HEK293T (cell line): ENCODE measurements around the gene TRPM2.

Experiments
- CTCF ChIA-PET: fragments of 350-600 bp; formaldehyde crosslinking; extraction: SDS; loops from one replicate; lab custom pipeline; 2021; ENCODE audit warnings: antibody characterized with exemption, inconsistent platforms; lab: Yijun Ruan, JAX
- POLR2A ChIA-PET: fragments of 350-600 bp; formaldehyde crosslinking; extraction: SDS; loops from one replicate; lab custom pipeline; 2020; ENCODE audit warnings: antibody characterized with exemption, inconsistent platforms; lab: Yijun Ruan, JAX
- DNase-seq: peaks from one replicate; pipeline ENCODE4 v3.0.0; 2012; ENCODE audit warnings: mixed read lengths; ENCODE audit errors: extremely low spot score
- ARNT ChIP-seq: fragments of 450-650 bp; IDR thresholded peaks from 2 replicates; pipeline ENCODE4 v1.6.1; 2017; ENCODE audit warnings: mild to moderate bottlenecking
- BHLHE40 ChIP-seq: fragments of 450-650 bp; IDR thresholded peaks from 2 replicates; pipeline ENCODE4 v1.6.1; 2016; ENCODE audit warnings: mild to moderate bottlenecking, moderate library complexity, borderline replicate concordance
- CTBP1 ChIP-seq: fragments of 450-650 bp; IDR thresholded peaks from 2 replicates; pipeline ENCODE4 v1.6.1; 2016; ENCODE audit warnings: borderline replicate concordance
- ELF4 ChIP-seq: fragments of 450-650 bp; IDR thresholded peaks from 2 replicates; pipeline ENCODE4 v1.6.1; 2017; ENCODE audit warnings: antibody characterized with exemption
- FOXA1 ChIP-seq: fragments of 450-650 bp; IDR thresholded peaks from 2 replicates; pipeline ENCODE4 v1.6.1; 2016; ENCODE audit warnings: mild to moderate bottlenecking
- FOXK2 ChIP-seq: fragments of 450-650 bp; IDR thresholded peaks from 2 replicates; pipeline ENCODE4 v1.6.1; 2016; ENCODE audit warnings: mild to moderate bottlenecking
- FOXM1 ChIP-seq: fragments of 450-650 bp; IDR thresholded peaks from 2 replicates; pipeline ENCODE4 v1.6.1; 2017; ENCODE audit warnings: mild to moderate bottlenecking, borderline replicate concordance
- HDGF ChIP-seq: fragments of 450-650 bp; IDR thresholded peaks from 2 replicates; pipeline ENCODE4 v1.6.1; 2017; ENCODE audit warnings: antibody characterized with exemption, borderline replicate concordance
- L3MBTL2 ChIP-seq: fragments of 450-650 bp; conservative IDR thresholded peaks from 2 replicates; pipeline ENCODE4 v1.6.1; 2016; ENCODE audit warnings: mild to moderate bottlenecking
- LEF1 ChIP-seq: fragments of 450-650 bp; IDR thresholded peaks from 2 replicates; pipeline ENCODE4 v1.6.1; 2017; ENCODE audit warnings: mild to moderate bottlenecking, borderline replicate concordance
- NFRKB ChIP-seq: fragments of 450-650 bp; IDR thresholded peaks from 2 replicates; pipeline ENCODE4 v1.6.1; 2016; ENCODE audit warnings: mild to moderate bottlenecking, moderate library complexity
- SP1 ChIP-seq: fragments of 450-650 bp; IDR thresholded peaks from 2 replicates; pipeline ENCODE4 v1.6.1; 2017
- SUZ12 ChIP-seq: fragments of 450-650 bp; IDR thresholded peaks from 2 replicates; pipeline ENCODE4 v1.6.1; 2016; ENCODE audit warnings: mild to moderate bottlenecking
- TARDBP ChIP-seq: fragments of 450-650 bp; IDR thresholded peaks from 2 replicates; pipeline ENCODE4 v1.6.1; 2016
- ZNF384 ChIP-seq: fragments of 450-650 bp; IDR thresholded peaks from 2 replicates; pipeline ENCODE4 v1.6.1; 2016
- TF ChIP-seq, protein P1 (sequence below): fragments of 450-650 bp; IDR thresholded peaks from 2 replicates; pipeline ENCODE4 v1.6.1; 2016

TRPM2 gene

DNA sequence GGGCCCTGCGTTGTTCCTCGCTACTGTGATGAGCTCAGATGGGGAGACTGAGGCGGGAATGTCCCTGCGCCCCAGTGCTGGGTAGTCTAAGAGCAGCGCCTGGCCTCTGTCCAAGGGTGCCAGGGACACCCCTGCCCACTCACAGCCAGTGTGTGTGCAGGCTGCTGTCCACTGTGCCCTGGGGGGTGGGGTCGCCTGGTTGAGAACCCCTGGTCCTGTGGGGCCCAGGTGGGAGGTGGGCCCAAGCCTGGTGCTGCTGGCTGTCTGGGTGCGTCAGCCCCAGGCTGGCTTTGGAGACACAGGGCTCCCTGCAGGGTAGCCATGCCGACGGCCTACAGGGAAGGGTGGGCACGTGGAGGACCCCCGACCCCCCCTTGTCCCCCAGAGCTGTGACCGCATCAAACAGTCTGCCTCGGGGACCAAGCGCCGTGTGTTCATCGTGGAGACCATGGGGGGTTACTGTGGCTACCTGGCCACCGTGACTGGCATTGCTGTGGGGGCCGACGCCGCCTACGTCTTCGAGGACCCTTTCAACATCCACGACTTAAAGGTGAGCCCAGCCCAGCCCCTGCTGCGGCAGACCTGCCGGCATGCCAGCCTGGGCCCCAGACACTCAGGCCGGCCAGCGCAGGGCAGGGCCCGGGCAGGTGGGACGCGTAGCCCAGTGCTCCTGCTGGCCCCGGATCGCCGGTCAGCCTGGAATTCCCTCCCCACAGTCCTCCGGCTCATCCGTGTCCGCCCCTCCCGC is 29.1 kb upstream of the TRPM2 start:
- TF ChIP-seq HDGF (no peak), ZNF384 (no peak), ELF4 (no peak), BHLHE40 (no peak), TARDBP (no peak), L3MBTL2 (no peak), FOXK2 (no peak), CTBP1 (no peak), LEF1 (no peak), SUZ12 (no peak), NFRKB (no peak), FOXM1 (no peak), FOXA1 (no peak), SP1 (no peak), ARNT (no peak)
- TF ChIP-seq, protein P1, sequence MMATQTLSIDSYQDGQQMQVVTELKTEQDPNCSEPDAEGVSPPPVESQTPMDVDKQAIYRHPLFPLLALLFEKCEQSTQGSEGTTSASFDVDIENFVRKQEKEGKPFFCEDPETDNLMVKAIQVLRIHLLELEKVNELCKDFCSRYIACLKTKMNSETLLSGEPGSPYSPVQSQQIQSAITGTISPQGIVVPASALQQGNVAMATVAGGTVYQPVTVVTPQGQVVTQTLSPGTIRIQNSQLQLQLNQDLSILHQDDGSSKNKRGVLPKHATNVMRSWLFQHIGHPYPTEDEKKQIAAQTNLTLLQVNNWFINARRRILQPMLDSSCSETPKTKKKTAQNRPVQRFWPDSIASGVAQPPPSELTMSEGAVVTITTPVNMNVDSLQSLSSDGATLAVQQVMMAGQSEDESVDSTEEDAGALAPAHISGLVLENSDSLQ: no peak
- DNase-seq: no peak
- ChIA-PET POLR2A (no interaction called here), CTCF (no interaction called here)

DNA sequence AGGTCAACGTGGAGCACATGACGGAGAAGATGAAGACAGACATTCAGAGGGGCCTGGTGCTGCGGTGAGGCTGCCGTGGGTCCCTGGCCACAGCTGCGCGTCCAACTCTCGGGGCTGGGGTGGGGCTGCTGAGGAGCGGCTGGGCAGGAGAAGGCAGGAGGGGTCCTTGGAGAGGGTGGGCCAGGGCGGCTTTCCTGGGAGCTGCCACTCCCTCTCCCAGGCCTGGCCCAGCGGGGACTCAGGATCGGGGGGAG is 28.6 kb upstream of the TRPM2 start:
- TF ChIP-seq TARDBP: no peak
- TF ChIP-seq ZNF384: no peak
- no peak for TF ChIP-seq SUZ12
- no peak for TF ChIP-seq ELF4
- TF ChIP-seq CTBP1: no peak
- TF ChIP-seq BHLHE40: no peak
- no peak for TF ChIP-seq HDGF
- TF ChIP-seq NFRKB: no peak
- no peak for TF ChIP-seq FOXA1
- no peak for TF ChIP-seq FOXM1
- no peak for TF ChIP-seq ARNT
- no peak for TF ChIP-seq L3MBTL2
- TF ChIP-seq FOXK2: no peak
- TF ChIP-seq, protein P1: no peak
- TF ChIP-seq SP1: no peak
- no peak for TF ChIP-seq LEF1
- CTCF ChIA-PET: no interaction called here
- no peak for DNase-seq
- POLR2A ChIA-PET: no interaction called here

DNA sequence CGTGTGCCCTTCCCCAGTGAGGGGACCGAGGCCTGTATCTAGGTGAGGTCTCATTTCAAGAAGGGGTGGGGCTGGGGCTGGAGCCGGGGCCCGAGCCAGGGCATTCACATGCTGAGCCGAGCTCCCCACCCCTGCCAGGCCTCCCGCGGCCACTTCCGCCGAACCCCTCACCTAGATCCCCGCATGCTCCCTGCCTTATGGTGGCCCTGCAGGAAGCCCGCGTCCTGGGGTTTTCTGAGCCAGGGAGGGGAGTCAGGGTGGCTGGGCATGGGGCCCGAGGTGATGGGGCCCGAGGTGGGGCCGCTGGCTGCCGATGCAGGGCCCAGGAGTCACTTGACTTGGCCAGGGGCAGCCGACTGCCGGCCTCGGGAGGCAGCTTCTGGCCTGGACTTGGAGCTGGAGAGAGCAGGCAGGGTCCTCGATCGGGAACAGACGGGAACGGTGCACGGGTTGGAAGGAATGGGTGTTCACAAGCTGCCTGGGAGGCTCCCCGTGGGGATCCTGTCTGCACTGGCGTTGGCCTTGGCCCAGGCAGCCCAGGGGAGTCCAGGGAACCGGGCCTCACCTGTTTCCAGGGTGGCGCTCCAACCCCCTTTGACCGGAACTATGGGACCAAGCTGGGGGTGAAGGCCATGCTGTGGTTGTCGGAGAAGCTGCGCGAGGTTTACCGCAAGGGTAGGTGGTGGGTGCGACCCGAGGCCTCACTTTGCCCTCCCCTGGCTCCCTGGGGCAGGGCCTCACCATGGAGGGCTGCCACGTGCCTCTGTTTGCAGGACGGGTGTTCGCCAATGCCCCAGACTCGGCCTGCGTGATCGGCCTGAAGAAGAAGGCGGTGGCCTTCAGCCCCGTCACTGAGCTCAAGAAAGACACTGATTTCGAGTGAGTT is 27.8 kb upstream of the TRPM2 start:
- TF ChIP-seq BHLHE40 (no peak), SP1 (no peak), FOXA1 (no peak), TARDBP (no peak), ZNF384 (no peak), ELF4 (no peak), CTBP1 (no peak), HDGF (no peak), FOXM1 (no peak), NFRKB (no peak)
- TF ChIP-seq, protein P1: no peak
- no peak for DNase-seq
- POLR2A ChIA-PET: no interaction called here
- CTCF ChIA-PET: no interaction called here

DNA sequence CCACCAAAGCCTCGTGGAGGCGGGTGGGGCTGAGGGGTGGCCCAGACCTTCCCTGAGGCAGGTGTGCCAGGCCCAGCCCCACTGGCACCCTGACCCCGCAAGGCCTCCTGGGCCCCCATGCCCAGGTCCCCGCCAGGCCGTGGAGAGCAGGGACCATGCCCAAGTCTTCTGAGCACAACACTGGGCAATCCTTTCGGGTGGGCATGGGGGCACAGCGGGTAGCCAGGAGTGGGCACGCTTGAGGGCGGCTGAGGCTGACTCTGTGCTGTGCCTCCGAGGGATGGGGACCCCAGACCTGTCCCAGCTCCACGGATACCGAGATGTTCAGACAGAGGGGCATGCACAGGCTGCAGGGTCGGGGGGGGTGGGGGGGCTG is 27.2 kb upstream of the TRPM2 start:
- ChIA-PET POLR2A (no interaction called here), CTCF (no interaction called here)
- DNase-seq: no peak
- no peak for TF ChIP-seq ELF4

DNA sequence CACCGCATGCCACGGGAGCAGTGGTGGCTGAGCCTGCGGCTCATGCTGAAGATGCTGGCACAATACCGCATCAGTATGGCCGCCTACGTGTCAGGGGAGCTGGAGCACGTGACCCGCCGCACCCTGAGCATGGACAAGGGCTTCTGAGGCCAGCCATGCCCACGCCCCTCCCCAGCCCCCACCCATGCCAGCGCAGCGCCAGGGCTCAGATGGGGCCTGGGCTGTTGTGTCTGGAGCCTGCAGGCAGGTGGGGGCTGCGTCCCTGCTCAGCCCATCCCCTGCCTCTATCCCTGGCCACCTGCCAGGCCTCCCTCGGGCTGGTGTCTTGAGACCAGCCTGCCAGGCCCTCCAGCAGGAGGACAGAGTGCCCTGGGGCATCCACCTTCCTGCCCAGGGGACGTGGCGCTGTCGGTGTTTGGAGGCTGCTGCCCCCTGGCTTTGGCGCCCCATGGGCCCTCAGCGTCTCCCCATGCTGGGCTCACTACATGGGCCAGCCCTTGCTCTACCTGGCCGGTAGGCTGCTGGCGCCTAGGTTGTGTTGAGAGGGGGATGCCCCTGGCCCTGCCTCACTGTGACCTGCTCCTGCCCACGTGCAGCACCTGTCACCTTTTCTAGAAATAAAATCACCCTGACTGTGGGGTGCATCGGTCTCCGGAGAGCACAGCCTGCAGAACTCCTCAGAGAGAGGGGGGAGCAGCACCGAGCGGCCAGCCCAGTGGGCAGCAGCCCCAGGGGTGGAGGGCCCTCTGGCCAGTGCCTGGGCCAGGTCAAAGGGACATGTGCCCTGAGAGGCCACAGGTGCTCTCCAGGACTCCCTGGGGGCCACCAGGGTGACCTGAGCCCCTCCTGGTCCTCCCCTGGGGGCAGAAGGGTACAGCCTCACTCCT is 26.5 kb upstream of the TRPM2 start:
- CTCF ChIA-PET: no interaction called here
- DNase-seq: no peak
- POLR2A ChIA-PET: no interaction called here
- TF ChIP-seq FOXK2: no peak
- TF ChIP-seq ELF4: no peak
- TF ChIP-seq SUZ12: no peak
- TF ChIP-seq LEF1: no peak
- no peak for TF ChIP-seq FOXA1
- no peak for TF ChIP-seq BHLHE40
- no peak for TF ChIP-seq NFRKB
- TF ChIP-seq ZNF384: no peak
- no peak for TF ChIP-seq CTBP1

DNA sequence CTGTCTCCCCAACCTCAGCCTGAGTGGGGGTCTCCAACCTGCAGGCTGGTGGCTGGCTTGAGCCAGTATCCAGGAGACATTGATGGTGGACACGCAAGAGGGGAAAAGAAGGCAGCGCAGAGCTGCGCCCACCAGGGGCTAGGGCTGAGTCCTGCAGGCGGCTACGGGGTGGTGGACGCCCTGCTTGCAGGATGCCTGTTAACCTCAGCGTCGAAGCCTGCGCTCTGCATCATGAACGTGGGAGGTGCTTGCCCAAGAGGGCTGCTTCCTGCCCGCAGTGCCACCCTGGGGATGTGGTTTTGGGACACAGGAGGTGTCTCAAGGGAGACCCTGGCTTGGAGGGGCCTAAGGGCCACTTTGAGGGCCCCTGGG is 25.8 kb upstream of the TRPM2 start:
- ChIA-PET CTCF (no interaction called here), POLR2A (no interaction called here)
- no peak for DNase-seq
- TF ChIP-seq BHLHE40 (no peak), FOXM1 (no peak)
